Kidney capillary endothelial cell (primary cell): ENCODE data around the gene PLPPR5.

Experiments
- DNase-seq: peaks from one replicate; pipeline ENCODE4 v3.0.0-alpha.2; 2018; ENCODE audit warnings: low spot score

Gene PLPPR5

GRCh38 chr1:98849969-98850636 lies 154.6 kb downstream of the PLPPR5 start:
- no peak for DNase-seq

GRCh38 chr1:98842241-98842640 lies 162.4 kb downstream of the PLPPR5 start:
- no peak for DNase-seq
